ENCODE results near the gene SH3PXD2B. TPM values are rescaled to one million over a fixed set of nuclear protein-coding genes. Genes with fewer than 3 reads are reported as not detected.
"Not testable (repeated sequence)": the region's sequence is repeated elsewhere in the genome, so short reads cannot be mapped to it uniquely, and the experiment has no call there.

Gene SH3PXD2B
- total RNA-seq, 1 donor from 2014 or later: 30.6 TPM

DNA sequence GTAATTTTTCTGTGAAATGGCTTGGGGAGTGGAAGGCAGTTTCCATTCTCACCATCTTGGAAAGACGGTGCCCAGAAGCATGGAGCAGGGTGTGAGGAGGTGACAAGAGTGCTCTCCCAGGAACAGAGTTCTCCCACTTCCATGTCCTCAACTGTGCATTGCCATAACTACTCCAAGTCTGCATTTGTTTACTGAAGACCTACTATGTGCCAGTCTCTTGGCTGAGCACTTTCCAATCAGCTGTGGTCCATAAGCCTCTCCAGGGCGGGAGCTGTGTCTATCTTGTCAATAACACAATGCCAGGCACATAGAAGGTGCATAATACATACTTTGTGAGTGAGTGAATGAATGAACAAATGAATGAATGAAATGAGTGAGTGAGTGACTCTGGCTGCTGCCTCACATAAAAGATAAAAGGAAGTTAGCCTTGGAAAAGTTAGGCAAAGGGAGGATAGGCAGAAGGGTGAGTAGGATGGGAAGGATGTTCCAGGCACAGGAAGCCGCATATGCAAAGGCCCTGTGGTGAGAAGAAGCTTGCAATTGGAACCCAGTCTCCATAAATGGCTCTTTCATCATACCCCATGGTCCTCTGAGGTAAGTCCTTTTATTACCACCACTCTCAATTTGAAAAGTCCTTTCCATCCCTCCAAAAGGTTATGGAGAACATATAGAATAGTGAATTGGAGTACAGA, 31.3 kb upstream of the SH3PXD2B start:
- no peak for DNase-seq (ENCODE audit: low spot score)

DNA sequence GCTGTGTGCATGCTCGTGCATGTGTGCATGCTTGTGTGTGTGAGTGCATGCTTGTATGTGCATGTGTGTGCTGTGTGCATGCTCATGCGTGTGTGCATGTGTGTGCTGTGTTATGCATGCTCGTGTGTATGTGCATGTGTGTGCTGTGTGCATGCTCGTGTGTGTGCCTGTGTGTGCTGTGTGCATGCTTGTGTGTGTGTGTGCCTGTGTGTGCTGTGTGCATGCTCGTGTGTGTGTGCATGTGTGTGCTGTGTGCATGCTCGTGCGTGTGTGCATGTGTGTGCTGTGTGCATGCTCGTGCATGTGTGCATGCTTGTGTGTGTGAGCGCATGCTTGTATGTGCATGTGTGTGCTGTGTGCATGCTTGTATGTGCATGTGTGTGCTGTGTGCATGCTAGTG, 30.3 kb upstream of the SH3PXD2B start:
- DNase-seq (ENCODE audit: low spot score): no peak

DNA sequence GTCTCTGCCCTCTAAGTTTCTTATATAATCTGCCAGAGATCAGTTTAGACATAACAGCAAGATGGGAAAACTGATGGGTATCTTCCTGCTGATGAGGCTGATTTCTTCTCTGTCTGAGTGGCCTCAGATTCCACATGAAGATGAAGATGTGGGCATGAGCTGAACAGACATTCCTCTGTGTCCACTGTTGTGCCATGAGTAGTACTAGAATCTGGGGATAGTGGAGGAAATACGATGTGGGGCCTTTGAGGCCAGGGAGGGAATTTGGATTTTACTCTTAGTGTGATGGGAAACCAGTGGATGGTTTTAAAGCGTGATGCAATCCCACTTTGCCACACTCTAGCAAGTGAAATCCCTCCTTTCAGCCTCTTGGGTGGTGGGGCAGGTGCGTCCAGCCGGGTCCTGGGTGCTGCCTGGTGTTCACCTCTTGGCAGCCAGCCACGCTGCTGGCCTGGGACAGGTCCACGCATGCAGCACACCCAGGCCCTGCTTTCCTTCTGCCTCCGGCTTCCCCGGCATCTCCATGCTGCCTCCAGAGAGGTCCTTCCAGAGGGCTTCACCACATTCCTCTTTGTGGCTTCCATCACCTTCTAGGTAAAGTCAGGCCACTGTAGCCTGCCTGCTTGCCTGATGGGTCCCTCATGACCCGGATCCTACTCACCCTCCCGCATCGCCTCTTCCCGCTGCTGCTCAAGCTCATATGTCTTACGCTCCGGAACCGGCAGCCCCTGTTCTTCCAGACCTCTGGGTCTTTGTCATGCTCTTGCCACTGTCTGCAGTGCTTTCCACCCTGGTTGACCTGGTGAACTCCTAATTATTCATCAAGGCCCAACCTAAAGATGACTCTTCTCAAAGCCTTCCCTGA, 28.1 kb upstream of the SH3PXD2B start:
- no peak for DNase-seq (ENCODE audit: low spot score)

GRCh38 chr5:172481011-172481800, 26.9 kb upstream of the SH3PXD2B start:
- no peak for DNase-seq (ENCODE audit: low spot score)

GRCh38 chr5:172479784-172480115, 25.4 kb upstream of the SH3PXD2B start:
- DNase-seq (ENCODE audit: low spot score): no peak

DNA sequence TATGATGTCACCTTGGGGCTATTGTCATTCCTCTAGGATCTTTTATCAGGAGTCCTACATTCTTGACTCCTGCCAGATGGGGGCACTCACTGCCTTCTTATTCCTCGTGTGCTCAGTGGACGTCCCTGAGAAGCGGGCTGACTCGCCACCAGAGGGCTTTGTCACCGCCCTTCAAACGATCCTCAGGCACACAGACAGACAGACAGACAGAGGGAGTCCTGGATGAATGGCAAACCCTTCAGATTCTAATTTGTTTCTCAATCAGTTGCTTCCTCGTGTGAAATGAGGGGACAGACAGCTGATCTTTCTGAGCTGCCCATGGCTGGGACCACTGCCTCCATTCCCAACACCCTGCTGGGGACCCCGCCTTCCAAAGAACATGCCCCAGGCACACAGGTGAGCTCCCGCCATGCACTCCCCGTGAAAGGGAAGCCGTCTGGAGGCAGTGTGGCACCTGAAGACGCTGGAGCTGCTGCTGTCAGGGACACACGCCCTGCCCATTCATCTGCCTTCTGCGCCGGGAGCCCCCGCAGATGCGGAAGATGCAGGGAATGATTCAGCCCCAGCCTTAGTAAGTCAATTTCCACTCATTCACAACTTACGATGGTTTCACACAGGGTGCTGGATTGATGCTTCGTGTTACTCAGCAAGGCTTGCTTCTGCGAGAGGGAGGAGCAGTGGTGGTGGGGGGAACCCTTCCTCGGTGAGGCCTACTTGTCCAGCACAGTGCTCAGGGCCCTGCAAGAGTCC, 24.9 kb upstream of the SH3PXD2B start:
- DNase-seq (ENCODE audit: low spot score): peak; percentile 94

- DNase-seq (ENCODE audit: low spot score): not testable (repeated sequence)
Measured at GRCh38 chr5:172478695-172479033, 24.3 kb upstream of the SH3PXD2B start.

DNA sequence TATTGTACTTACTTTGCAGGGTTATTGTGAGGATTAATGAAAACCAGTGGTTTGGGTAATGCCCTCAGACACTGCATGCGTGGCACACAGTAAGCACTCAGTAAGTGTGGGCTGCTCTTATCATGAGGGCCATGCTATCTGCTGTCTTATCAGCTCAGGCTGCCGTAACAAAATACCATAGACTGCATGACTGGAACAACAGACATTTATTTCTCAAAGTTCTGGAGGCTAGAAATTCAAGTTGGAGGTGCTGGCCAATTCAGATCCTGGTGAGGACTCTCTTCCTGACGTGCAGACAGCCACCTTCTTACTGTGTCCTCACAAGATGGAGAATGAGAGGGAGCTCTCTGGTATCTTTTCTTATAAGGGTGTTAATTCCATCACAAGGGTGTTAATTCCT, 23.9 kb upstream of the SH3PXD2B start:
- no peak for DNase-seq (ENCODE audit: low spot score)

DNA sequence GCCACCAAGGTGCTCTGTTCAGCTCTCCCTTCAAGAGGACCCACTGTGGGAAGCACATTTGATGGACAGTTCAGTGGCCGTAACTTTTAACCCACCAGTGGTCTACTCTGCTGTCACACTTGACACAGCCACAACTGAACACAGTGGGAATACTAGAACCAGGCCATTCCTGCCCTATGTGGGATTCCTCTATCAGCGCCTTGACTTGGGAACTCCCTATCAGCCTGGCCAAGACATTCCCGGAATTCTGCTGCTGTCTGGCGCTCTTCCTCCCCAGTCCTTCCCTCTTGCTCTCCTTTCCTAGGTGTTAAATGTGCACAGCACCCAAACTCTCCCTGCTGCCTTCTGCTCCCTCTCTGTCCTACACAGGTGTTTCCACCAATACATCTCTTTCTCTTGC, 23.1 kb upstream of the SH3PXD2B start:
- DNase-seq (ENCODE audit: low spot score): peak; percentile 40

DNA sequence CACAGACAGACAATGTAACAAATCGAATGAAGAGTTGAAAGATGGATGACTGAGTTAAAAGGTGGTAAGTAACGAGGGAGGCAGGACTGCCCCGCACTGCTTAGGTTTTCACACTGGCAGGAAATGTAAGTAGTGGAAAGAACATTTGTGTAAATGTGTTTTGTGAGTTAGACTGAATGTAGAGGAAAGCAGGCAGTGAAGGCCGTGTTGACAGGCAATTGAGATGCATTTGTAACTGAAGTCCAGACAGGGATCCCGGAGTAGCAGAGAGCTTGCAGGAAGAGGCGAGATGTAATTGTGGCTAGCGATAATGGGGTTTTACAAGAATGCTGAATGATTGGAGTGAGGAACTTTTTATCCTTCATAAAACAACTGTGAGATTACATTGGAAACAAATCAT, 20.0 kb upstream of the SH3PXD2B start:
- no peak for DNase-seq (ENCODE audit: low spot score)

DNA sequence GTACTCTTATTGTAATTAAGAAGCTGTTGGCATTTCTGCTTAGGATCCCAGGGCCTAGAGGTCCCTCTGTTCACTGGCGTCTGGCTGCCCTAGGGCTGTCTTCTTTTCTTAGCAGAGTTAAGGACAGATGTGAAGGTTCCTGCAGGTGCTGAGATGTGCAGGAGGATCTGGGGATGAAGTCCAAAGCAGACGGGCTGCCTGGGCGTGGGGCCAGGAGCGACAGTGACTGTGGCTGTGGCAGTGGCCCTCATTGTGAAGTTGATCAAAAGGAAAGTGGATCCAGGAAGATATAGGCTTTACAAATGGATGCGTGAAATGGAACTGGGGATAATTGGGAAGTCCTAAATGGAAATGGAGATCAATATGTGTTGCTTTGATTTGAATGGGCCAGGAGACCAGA, 19.1 kb upstream of the SH3PXD2B start:
- no peak for DNase-seq (ENCODE audit: low spot score)

- no peak for DNase-seq (ENCODE audit: low spot score)
Measured at GRCh38 chr5:172469697-172470096, 15.4 kb upstream of the SH3PXD2B start.

DNA sequence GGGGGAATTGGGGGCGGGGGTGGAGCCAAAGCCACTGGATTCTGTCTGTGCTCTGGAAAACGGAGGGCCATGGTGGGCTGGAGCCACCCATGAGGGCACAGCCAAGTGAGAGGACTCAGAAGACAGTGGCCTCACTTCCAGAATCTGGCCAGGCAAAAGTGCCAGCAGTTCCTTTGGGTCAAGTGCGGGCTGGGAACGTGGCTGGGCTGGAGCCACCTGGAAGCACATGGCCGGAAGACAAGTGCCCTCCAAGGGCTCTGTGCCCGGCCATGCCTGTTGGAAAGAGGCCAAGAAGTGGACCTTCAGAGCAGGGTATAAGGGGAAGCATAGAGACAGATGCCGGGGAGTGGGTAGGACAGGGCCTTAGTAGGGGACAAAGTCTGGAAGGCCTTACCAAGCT, 11.7 kb upstream of the SH3PXD2B start:
- DNase-seq (ENCODE audit: low spot score): no peak

DNA sequence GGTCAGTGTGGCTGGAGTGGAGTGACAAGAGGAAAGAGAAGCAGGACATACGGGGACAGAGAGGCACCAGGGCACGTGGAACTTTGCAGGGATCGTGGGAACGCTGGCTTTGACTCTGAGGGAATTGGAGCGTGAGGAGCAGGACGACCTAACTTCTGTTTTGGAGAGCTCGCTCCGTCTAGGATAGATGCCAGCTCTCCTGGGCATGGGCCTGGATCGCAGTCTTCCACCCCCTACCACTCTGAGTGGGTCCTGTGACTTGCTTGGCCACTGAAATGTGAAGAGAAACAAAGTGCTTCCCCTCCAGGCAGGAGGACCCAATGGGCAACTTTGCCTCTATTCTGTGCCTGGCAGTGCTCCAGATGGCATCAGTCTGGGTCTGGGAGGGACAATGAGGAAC, 8.7 kb upstream of the SH3PXD2B start:
- DNase-seq (ENCODE audit: low spot score): no peak

- DNase-seq (ENCODE audit: low spot score): no peak
Measured at GRCh38 chr5:172459783-172460165, 5.4 kb upstream of the SH3PXD2B start.

- DNase-seq (ENCODE audit: low spot score): no peak
Measured at GRCh38 chr5:172458976-172459782, 4.9 kb upstream of the SH3PXD2B start.

DNA sequence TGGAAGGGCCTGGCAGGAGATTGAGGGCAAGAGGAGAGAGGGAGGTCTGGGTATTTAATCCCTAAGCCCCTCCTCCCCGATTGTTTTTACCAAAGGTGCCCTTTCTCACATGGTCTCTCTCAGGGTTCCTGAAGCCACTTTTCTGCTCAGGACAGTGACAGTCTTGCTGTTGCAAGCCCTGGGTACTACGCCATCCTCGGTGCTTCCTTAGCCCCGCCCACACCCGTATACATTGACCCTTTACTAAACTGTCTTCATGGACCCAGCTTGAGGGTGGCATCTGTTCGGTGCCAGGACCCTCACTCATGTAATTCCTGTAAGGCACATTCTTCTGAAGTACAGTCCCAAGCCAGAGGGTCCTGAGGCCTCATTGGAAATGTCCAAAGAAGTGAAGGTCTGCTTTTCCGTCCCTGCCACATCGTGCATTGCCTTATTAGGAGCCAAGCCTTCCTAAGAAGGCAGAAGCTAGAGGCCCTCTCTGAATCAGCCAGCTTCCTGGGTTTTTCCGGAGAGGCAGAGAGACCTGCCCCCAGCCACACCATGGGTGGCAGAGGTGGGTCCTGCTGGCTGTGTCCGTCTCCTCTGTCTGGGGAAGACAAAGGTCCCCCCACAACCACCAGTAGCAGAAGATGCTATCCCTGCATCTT, 1.9 kb upstream of the SH3PXD2B start:
- DNase-seq (ENCODE audit: low spot score): peak; percentile 55

GRCh38 chr5:172455511-172456061, 1.3 kb upstream of the SH3PXD2B start:
- DNase-seq (ENCODE audit: low spot score): peak; percentile 93

- no peak for DNase-seq (ENCODE audit: low spot score)
Measured at GRCh38 chr5:172455087-172455381, 709 bp upstream of the SH3PXD2B start.

DNA sequence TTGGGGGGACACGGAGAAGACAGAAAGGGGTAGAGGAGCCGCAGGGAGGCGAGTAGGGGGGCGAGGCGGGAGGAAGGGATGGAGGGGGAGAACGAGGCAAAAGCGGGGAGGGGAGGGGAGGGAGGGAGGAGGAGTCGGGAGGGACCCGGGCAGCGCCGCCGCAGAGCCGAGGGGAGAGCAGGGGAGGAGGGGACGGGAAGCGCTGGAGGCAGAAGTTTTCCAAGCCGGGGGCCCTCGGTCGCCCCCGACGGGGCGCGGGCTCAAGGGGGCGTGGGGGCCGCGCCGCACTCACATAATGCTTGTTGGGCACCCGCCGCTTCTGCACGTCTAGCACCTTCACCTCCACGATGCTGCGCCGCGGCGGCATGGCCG, 353 bp downstream of the SH3PXD2B start:
- DNase-seq (ENCODE audit: low spot score): peak; percentile 77
